HepG2 (cell line): ENCODE measurements around the gene SNHG17. TPM values are rescaled to one million over a fixed set of nuclear protein-coding genes. Genes with fewer than 3 reads are reported as not detected.
"Not testable (repeated sequence)": the region's sequence is repeated elsewhere in the genome, so short reads cannot be mapped to it uniquely, and the experiment has no call there.

ENCODE experiments used
- ATAC-seq: fragments of 200-7000 bp; cut with Tn5 transposase; 3 replicates; pipeline ENCODE4 v1.9.1; 2020; ENCODE audit warnings: mild to moderate bottlenecking, moderate library complexity
- BruUV-seq: library from RNA; stranded (reverse); fragments of 400-500 nt; replicated peaks from 2 replicates; lab custom pipeline; 2021; lab: Mats Ljungman, UMichigan
- CTCF ChIA-PET: fragments of 300-600 bp; formaldehyde crosslinking; extraction: SDS; loops from one replicate; lab custom pipeline; 2021; ENCODE audit warnings: low total read pairs, inconsistent platforms, low intra/inter-chr PET ratio; lab: Yijun Ruan, JAX
- POLR2A ChIA-PET: fragments of 350-600 bp; sonication (Branson Sonifier 250); formaldehyde crosslinking; loops from one replicate; lab custom pipeline; 2020; ENCODE audit warnings: antibody characterized with exemption, inconsistent platforms; lab: Yijun Ruan, JAX
- DNase-seq: peaks from one replicate; pipeline ENCODE4 v3.0.0-alpha.2; 2015; ENCODE audit warnings: low spot score
- FAIRE-seq: peaks from 3 replicates; lab custom pipeline; 2011; peaks lifted over from hg19 to GRCh38; lab: Jason Lieb, UNC
- H2AFZ ChIP-seq: one replicate; pipeline ENCODE4 v1.6.1; 2011; ENCODE audit warnings: low read length, inconsistent platforms
- H3K27ac ChIP-seq: fragments of 300-600 bp; 3 replicates; pipeline ENCODE4 v1.8.0; 2011; ENCODE audit warnings: mixed run types, mild to moderate bottlenecking, mixed read lengths, low read length, inconsistent platforms; ENCODE audit not compliant: insufficient read depth; ENCODE audit errors: extremely low read length
- H3K27me3 ChIP-seq, 2 experiments: fragments of 200-600 bp in 1 of 2; 2 replicates in 1 of 2; 3 replicates in 1 of 2; pipeline versions ENCODE4 v1.6.0 to v1.8.0; 2011; ENCODE audit warnings: low read length in 2 of 2, mild to moderate bottlenecking in 2 of 2, moderate library complexity in 2 of 2, inconsistent platforms in 1 of 2; ENCODE audit not compliant: insufficient read depth in 2 of 2, control insufficient read depth in 1 of 2
- H3K36me3 ChIP-seq, 2 experiments: fragments of 200-600 bp in 1 of 2; replicated peaks in 1 of 2; 2 replicates in 1 of 2; 3 replicates in 1 of 2; pipeline versions ENCODE4 v1.5.1 to v1.8.0; 2011; ENCODE audit warnings: low read length in 2 of 2, inconsistent platforms in 1 of 2; ENCODE audit not compliant: insufficient read depth in 2 of 2, control insufficient read depth in 1 of 2
- H3K4me1 ChIP-seq: 2 replicates; pipeline ENCODE4 v1.5.1; 2012; ENCODE audit warnings: low read length, inconsistent platforms; ENCODE audit not compliant: insufficient read depth
- H3K4me2 ChIP-seq: 2 replicates; pipeline ENCODE4 v1.6.0; 2011; ENCODE audit warnings: low read depth, low read length, inconsistent platforms
- H3K4me3 ChIP-seq, 3 experiments: fragments of 200-600 bp in 1 of 3; sonication (generic), shearing (Covaris generic) in 1 of 3; replicated peaks in 1 of 3; 2 replicates each; pipeline ENCODE4 v1.5.1; 2011 to 2016; ENCODE audit warnings: low read length in 3 of 3, inconsistent platforms in 2 of 3, low read depth in 2 of 3, mild to moderate bottlenecking in 2 of 3, control low read depth in 1 of 3, mixed read lengths in 1 of 3; ENCODE audit not compliant: insufficient read depth in 1 of 3
- H3K79me2 ChIP-seq: one replicate; pipeline ENCODE4 v1.6.1; 2011; ENCODE audit warnings: low read length, inconsistent platforms; ENCODE audit not compliant: insufficient read depth
- H3K9ac ChIP-seq: 2 replicates; pipeline ENCODE4 v1.6.0; 2011; ENCODE audit warnings: mild to moderate bottlenecking, low read depth, low read length, inconsistent platforms; ENCODE audit not compliant: insufficient read depth
- H3K9me3 ChIP-seq: 2 replicates; pipeline ENCODE4 v1.5.1; 2012; ENCODE audit warnings: mild to moderate bottlenecking, low read length
- H4K20me1 ChIP-seq: 2 replicates; pipeline ENCODE4 v1.6.0; 2011; ENCODE audit warnings: inconsistent platforms, mild to moderate bottlenecking, low read length, moderate library complexity; ENCODE audit not compliant: insufficient read depth
- GLI4 ChIP-seq: sonication (generic); formaldehyde crosslinking; IDR thresholded peaks from 2 replicates; pipeline ENCODE4 v1.5.1; 2020; ENCODE audit warnings: missing genetic modification reagents, mild to moderate bottlenecking, moderate library complexity, borderline replicate concordance
- MIER3 ChIP-seq: IDR thresholded peaks from 2 replicates; pipeline ENCODE4 v1.6.1; 2016; ENCODE audit warnings: missing compliant biosample characterization, borderline replicate concordance
- TP53 ChIP-seq: sonication (generic); formaldehyde crosslinking; conservative IDR thresholded peaks from 2 replicates; pipeline ENCODE4 v1.4.0; 2020; ENCODE audit warnings: missing genetic modification reagents
- XRCC5 ChIP-seq: fragments of 200-400 bp; formaldehyde crosslinking; optimal IDR thresholded peaks from 2 replicates; pipeline ENCODE3; 2017; ENCODE audit warnings: mild to moderate bottlenecking, low read length
- ZNF775 ChIP-seq: sonication (generic); formaldehyde crosslinking; IDR thresholded peaks from 2 replicates; pipeline ENCODE4 v1.4.0; 2020; ENCODE audit warnings: missing genetic modification reagents, mild to moderate bottlenecking, moderate library complexity, borderline replicate concordance
- WGBS: methylation state at CpG from one replicate; pipeline ENCODE4 v1.1.6; 2017; ENCODE audit warnings: low lambda C conversion rate; 5-methylcytosine and 5-hydroxymethylcytosine counted together
- in situ Hi-C: cut with HindIII; loops from 2 replicates; pipeline ENCODE4 v1.10.0; 2017; ENCODE audit warnings: low pct_unique_long_range_greater_than_20kb; ENCODE audit not compliant: extremely low pct_ligation_motif_present
- intact Hi-C: fragments of 100-400 bp; cut with micrococcal nuclease; formaldehyde crosslinking; loops from one replicate; pipeline ENCODE4 v1.10.0; 2022; ENCODE audit not compliant: unreplicated experiment
- polyA plus RNA-seq, 8 experiments: library from polyadenylated mRNA; depleted of rRNA in 3 of 8; stranded (reverse) in 7 of 8; unstranded in 1 of 8; fragments of >200 nt; fragmentation: Illumina TruSeq in 4 of 8; extraction: Trizol in 4 of 8; gene quantifications; 2 replicates each; pipeline versions ENCODE4 v1.2.1 to v1.2.3, GENCODE V29; 2011 to 2016; ENCODE audit warnings: low read depth in 4 of 8, missing spikeins in 1 of 8, mixed read lengths in 1 of 8; ENCODE audit not compliant: insufficient read depth in 1 of 8
- total RNA-seq, 5 experiments: library from RNA; depleted of rRNA; stranded (reverse); fragments of >200 nt; fragmentation: Illumina TruSeq; extraction: Trizol; gene quantifications; 2 replicates each; pipeline ENCODE4 v1.2.3, GENCODE V29; 2016; ENCODE audit warnings: low read depth in 1 of 5
- TF ChIP-seq, protein P1 (sequence below): IDR thresholded peaks from 2 replicates; pipeline ENCODE4 v1.6.1; 2012; ENCODE audit warnings: inconsistent platforms
- TF ChIP-seq, protein P2 (sequence below): sonication (generic); formaldehyde crosslinking; conservative IDR thresholded peaks from 2 replicates; pipeline ENCODE4 v1.4.0; 2020; ENCODE audit warnings: missing genetic modification reagents
- TF ChIP-seq, protein P3 (sequence below): IDR thresholded peaks from 2 replicates; pipeline ENCODE4 v1.6.1; 2016; ENCODE audit warnings: missing biosample characterization, missing genetic modification reagents, low read depth
- TF ChIP-seq, protein P4 (sequence below): sonication (generic); formaldehyde crosslinking; conservative IDR thresholded peaks from 2 replicates; pipeline ENCODE4 v1.8.0; 2022; ENCODE audit warnings: low read depth, missing genetic modification reagents
- TF ChIP-seq, protein P5 (sequence below): sonication (generic); formaldehyde crosslinking; IDR thresholded peaks from 2 replicates; pipeline ENCODE4 v1.5.1; 2020; ENCODE audit warnings: missing genetic modification reagents, mild to moderate bottlenecking, borderline replicate concordance

The SNHG17 gene
- total and polyA plus RNA-seq, 2 of the 13 experiments (the other 11 are each of a cell fraction or from before 2014, with no cell fraction given) = 26.2 to 41.2 TPM

DNA sequence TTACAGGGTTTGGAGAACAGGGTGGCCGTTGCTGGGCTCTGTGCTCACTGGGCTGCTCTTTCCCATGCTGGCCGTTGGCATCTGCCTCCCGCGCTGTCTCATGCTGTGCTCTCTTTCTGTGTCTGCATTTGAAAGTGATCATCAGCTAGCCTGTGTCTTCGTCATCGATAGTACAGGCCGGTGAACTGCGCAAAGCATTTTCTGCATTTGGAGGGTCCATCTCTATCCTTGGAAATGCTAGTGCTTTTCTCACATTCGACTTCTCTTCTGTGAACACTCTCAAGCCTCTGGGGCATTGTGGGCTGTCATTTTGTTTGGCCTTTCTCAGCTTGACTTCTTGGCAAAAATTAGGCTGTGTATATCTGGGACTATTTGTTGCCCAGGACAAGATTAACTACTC, 6.8 kb upstream of the SNHG17 start:
- no peak overlapping the region for H3K27ac ChIP-seq
- no TSS peak for BruUV-seq
- H3K27me3 ChIP-seq = peaks cover 0 to 4% of the 10 kb centered on the region in 2 experiments; a peak in 1 of 5 replicates
- POLR2A ChIA-PET = no interaction called here
- peaks cover 15% of the 10 kb centered on the region for H3K4me1 ChIP-seq
- H3K79me2 ChIP-seq = peaks cover 4% of the 10 kb centered on the region
- ATAC-seq = no peak
- no peak overlapping the region for H2AFZ ChIP-seq
- CTCF ChIA-PET = no interaction called here
- no peaks in the 10 kb centered on the region for H3K36me3 ChIP-seq
- no peak for DNase-seq
- no peak overlapping the region for H3K9ac ChIP-seq
- no peaks in the 10 kb centered on the region for H3K9me3 ChIP-seq
- no peak for TF ChIP-seq XRCC5
- TF ChIP-seq, protein P1, sequence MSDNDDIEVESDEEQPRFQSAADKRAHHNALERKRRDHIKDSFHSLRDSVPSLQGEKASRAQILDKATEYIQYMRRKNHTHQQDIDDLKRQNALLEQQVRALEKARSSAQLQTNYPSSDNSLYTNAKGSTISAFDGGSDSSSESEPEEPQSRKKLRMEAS = no peak
- TF ChIP-seq, protein P2, sequence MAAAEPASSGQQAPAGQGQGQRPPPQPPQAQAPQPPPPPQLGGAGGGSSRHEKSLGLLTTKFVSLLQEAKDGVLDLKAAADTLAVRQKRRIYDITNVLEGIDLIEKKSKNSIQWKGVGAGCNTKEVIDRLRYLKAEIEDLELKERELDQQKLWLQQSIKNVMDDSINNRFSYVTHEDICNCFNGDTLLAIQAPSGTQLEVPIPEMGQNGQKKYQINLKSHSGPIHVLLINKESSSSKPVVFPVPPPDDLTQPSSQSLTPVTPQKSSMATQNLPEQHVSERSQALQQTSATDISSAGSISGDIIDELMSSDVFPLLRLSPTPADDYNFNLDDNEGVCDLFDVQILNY = no peak
- no peak for TF ChIP-seq TP53
- no peak for TF ChIP-seq GLI4
- TF ChIP-seq, protein P3, sequence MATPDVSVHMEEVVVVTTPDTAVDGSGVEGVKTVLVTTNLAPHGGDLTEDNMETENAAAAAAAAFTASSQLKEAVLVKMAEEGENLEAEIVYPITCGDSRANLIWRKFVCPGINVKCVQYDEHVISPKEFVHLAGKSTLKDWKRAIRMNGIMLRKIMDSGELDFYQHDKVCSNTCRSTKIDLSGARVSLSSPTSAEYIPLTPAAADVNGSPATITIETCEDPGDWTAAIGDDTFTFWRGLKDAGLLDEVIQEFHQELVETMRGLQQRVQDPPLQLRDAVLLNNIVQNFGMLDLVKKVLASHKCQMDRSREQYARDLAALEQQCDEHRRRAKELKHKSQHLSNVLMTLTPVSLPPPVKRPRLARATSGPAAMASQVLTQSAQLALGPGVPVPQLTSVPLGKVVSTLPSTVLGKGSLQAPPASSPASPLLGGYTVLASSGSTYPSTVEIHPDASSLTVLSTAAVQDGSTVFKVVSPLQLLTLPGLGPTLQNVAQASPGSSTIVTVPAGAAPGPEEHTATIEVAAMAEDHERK = no peak
- TF ChIP-seq, protein P4, sequence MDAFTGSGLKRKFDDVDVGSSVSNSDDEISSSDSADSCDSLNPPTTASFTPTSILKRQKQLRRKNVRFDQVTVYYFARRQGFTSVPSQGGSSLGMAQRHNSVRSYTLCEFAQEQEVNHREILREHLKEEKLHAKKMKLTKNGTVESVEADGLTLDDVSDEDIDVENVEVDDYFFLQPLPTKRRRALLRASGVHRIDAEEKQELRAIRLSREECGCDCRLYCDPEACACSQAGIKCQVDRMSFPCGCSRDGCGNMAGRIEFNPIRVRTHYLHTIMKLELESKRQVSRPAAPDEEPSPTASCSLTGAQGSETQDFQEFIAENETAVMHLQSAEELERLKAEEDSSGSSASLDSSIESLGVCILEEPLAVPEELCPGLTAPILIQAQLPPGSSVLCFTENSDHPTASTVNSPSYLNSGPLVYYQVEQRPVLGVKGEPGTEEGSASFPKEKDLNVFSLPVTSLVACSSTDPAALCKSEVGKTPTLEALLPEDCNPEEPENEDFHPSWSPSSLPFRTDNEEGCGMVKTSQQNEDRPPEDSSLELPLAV (CRISPR knock-in tag) = no peak
- TF ChIP-seq MIER3 (CRISPR knock-in tag) = no peak
- TF ChIP-seq ZNF775 (CRISPR knock-in tag) = no peak
- TF ChIP-seq, protein P5, sequence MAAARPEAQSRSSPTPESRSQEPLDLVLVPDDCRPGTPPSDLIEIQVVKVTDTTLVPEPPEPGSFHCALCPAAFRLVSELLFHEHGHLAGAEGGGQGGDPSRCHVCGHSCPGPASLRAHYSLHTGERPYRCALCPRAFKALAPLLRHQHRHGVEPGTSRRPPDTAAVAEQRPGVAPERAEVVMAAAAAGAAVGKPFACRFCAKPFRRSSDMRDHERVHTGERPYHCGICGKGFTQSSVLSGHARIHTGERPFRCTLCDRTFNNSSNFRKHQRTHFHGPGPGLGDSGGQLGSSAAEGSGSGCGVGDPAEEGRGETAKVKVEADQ = no peak
- H3K4me3 ChIP-seq = no peak overlapping the region
- no peak for FAIRE-seq
- intact Hi-C loops = no loop called here
- no peak overlapping the region for H3K4me2 ChIP-seq
- no peaks in the 10 kb centered on the region for H4K20me1 ChIP-seq
- in situ Hi-C loops = loop anchor here (25.0 kb wide), 1 partner anchor 295 kb away; the partner anchor contains the start of gene ACTR5
- WGBS = 67% methylated on average over 9 of the region's 9 CpGs

DNA sequence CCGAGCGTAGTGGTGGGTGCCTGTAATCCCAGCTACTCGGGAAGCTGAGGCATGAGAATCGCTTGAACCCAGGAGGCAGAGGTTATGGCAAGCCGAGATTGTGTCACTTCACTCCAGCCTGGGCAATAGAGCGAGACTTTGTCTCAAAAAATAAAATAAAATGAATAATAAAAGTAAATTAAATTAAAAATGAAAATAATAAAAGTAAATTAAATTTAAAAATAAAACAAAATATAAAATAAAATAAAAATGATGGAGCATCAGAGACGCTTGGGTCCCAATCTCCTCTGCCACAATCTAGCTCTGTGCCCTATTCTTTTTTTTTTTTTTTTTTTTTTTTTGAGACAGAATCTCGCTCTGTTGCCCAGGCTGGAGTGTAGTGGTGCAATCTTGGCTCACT, 6.0 kb upstream of the SNHG17 start:
- H4K20me1 ChIP-seq, intact Hi-C loops, BruUV-seq, H2AFZ ChIP-seq, DNase-seq, H3K9me3 ChIP-seq, H3K9ac ChIP-seq, FAIRE-seq, H3K36me3 ChIP-seq, H3K4me3 ChIP-seq, H3K4me2 ChIP-seq, H3K27me3 ChIP-seq, CTCF ChIA-PET, H3K27ac ChIP-seq, ATAC-seq, H3K79me2 ChIP-seq: not testable (repeated sequence)
- peaks cover 12% of the 10 kb centered on the region for H3K4me1 ChIP-seq
- POLR2A ChIA-PET = interaction anchor here (0.8 kb wide), 1 partner anchor 31 kb away, joined by 3 read pairs; the partner anchor contains the start of gene RALGAPB
- in situ Hi-C loops = loop anchor here (25.0 kb wide), 1 partner anchor 296 kb away; the partner anchor contains the start of gene ACTR5
- 71% methylated on average over 8 of the region's 8 CpGs for WGBS
